Brain pericyte (primary cell): ENCODE measurements around the gene LPXN.
"Not testable (repeated sequence)": the region's sequence is repeated elsewhere in the genome, so short reads cannot be mapped to it uniquely, and the experiment has no call there.

Experiments used
- DNase-seq: peaks from one replicate; pipeline ENCODE4 v3.0.0-alpha.2; 2012; ENCODE audit warnings: low read depth, low spot score

The LPXN gene

GRCh38 chr11:58579192-58580129 is 3.8 kb upstream of the LPXN start:
- peak; percentile 72 for DNase-seq

- DNase-seq = peak; percentile 97
Measured at GRCh38 chr11:58578635-58579191, 3.1 kb upstream of the LPXN start, which contains the start of gene ZFP91. Gene ZFP91 (plus strand): TSS chr11:58579063. CDS start chr11:58579282, 219 bp downstream.

- DNase-seq = peak; percentile 95
Measured at GRCh38 chr11:58578136-58578634, 2.5 kb upstream of the LPXN start.

GRCh38 chr11:58577555-58578135 is 2.0 kb upstream of the LPXN start:
- no peak for DNase-seq

GRCh38 chr11:58576887-58577471 is 1.3 kb upstream of the LPXN start:
- DNase-seq = no peak

GRCh38 chr11:58574881-58575280 is 775 bp downstream of the LPXN start:
- no peak for DNase-seq

GRCh38 chr11:58573451-58574104 is 2.1 kb downstream of the LPXN start:
- DNase-seq = no peak

- DNase-seq = not testable (repeated sequence)
Measured at GRCh38 chr11:58572906-58573305, 2.8 kb downstream of the LPXN start.

GRCh38 chr11:58567889-58568512 is 7.7 kb downstream of the LPXN start:
- no peak for DNase-seq

GRCh38 chr11:58564231-58564630 is 11.4 kb downstream of the LPXN start:
- no peak for DNase-seq

GRCh38 chr11:58562375-58562800 is 13.3 kb downstream of the LPXN start:
- no peak for DNase-seq

- no peak for DNase-seq
Measured at GRCh38 chr11:58561394-58562098, 14.1 kb downstream of the LPXN start.

GRCh38 chr11:58560842-58561241 is 14.8 kb downstream of the LPXN start:
- DNase-seq = no peak

- DNase-seq = no peak
Measured at GRCh38 chr11:58549644-58550043, 26.0 kb downstream of the LPXN start.

GRCh38 chr11:58546841-58547240 is 28.8 kb downstream of the LPXN start:
- no peak for DNase-seq

- DNase-seq = no peak
Measured at GRCh38 chr11:58531865-58532341, 43.8 kb downstream of the LPXN start.

- no peak for DNase-seq
Measured at GRCh38 chr11:58530236-58530635, 45.4 kb downstream of the LPXN start.

GRCh38 chr11:58527429-58527828 is 48.2 kb downstream of the LPXN start:
- DNase-seq = no peak

- DNase-seq = no peak
Measured at GRCh38 chr11:58526721-58527120, 48.9 kb downstream of the LPXN start.

- DNase-seq = no peak
Measured at GRCh38 chr11:58525037-58525614, 50.5 kb downstream of the LPXN start.
